SHP77 treated with DMSO at 0.1 percent for 48 hours (cell line): ENCODE data around the gene NADK.
A peak's percentile ranks its signal among the peaks of the same experiment; 100 is the strongest.

Source experiments
- DNase-seq: peaks from one replicate; lab custom pipeline; 2025; lab: John Stamatoyannopoulos, UW

The NADK gene, protein sequence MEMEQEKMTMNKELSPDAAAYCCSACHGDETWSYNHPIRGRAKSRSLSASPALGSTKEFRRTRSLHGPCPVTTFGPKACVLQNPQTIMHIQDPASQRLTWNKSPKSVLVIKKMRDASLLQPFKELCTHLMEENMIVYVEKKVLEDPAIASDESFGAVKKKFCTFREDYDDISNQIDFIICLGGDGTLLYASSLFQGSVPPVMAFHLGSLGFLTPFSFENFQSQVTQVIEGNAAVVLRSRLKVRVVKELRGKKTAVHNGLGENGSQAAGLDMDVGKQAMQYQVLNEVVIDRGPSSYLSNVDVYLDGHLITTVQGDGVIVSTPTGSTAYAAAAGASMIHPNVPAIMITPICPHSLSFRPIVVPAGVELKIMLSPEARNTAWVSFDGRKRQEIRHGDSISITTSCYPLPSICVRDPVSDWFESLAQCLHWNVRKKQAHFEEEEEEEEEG

DNA sequence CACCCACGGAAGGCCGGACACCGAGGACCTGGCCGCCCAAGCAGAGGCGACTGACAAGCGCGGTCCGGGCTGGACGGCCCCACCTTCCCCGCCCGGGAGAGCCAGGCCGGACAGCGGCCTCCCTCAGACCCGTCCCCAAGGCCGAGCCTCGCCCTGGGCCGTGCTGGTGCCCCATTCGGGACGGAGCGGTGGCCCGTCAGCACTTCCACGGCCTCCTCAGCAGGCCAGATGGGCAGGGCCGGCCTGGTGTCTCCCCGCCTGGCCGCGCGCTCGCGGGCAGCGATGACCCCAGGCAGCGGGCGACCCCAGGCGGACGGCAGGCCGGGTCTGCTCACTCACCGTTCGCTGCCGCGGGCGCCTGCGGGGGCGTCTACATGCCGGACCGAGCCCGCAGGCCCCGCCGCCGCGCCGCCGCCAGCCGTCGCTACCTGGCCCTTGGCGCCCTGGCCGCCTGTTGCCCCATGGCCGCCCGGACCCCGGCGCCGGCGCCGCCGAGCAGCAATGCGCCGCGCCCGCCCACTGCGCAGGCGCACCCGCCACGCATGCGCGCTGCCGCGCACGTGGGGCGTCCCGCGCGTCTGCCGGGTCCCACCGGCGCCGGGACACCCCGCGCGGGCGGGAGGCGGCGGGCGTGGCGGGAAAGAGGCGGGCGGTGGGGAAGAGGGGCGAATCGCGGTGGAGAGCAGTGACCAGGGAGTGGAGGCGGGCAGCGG lies at the start of gene NADK:
Gene NADK, minus strand, starts transcription at position 521 of the 713 bp plus-strand sequence. CDS start 13,064 bp downstream, outside the sequence.
- DNase-seq: peak; percentile 18

DNA sequence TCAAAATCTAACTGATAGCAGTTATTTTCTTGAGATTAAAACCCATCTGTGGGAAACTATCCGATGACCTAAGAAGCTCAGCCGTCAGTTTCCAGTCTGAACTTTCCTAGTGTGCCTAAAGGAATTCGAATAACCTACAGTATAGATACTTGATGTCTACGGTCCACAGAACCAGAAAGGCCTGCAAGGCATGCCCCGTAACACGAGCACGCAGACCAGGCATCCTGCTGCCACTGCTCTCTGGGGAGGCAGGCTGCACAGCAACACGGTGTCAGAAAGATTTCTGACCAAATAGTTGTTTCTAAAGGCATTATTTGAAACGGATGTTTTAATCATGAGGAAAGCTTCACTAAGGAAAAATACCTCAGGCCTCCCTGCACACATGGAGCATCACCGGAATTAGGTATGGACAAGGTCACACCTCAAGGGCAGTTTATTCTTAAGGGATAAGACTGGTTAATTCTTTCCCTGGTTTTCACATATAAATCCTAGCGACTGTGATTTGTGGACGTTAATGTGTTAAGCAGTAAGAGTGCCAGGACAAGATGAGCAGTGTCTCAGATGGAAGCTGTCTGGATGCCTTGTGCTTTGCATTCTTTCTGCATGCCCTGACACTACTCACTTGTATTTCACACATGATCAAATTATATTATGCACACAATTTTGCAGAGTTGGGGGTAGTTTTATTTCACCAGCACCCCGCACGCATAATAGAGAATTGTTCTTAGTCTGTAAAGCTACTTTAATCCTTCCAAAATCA lies 49.0 kb upstream of the NADK start:
- no peak for DNase-seq

DNA sequence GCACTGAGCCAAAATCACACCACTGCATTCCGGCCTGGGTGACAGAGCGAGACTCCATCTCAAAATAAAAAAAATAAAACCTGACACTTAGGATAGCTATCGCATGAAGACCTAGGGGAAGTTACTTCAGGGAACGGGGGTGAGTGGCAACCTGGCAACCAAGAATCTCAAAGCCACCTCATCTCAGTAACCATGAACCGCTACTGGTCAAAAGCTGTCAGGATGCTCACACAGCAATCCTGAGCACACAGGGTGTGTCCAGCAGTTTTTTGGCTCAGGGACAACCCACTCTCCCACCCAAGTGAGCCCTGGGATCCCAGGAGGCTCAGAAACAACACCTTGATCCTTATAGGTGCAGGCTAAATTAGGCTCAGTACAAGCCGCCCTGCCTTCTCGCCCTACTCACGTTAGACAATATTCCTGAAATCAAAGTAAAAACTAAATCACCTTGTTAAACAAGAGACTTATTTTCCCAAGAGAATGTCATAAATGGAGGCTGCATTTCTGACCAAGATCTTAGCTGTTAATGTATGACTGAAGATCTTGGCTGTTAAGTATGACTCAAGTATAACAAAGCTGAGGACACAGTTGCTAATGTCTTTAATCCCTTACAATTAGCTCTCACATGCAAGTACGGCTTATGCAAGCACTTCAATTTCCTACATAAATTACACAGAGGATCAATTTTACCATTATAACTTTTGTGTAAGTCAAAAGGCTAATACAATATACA lies 48.3 kb upstream of the NADK start:
- no peak for DNase-seq

DNA sequence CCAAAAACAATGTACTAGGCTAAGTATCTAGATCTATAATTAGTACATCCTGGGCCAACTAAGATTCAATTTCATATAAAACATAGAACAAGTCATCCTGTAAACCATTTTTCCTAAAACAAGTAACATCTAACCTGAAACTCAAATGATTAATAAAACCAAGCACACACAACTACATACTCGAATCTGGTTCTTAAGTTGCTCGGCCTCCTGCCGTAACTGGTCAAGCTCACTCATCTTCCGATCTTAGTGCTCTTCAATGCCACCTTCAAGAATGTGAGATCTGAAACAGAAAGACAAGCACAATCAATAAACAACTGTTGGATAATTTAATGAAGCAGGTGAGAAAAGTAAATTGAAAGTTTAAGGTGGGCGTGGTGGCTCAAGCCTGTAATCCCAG lies 46.9 kb upstream of the NADK start:
- no peak for DNase-seq

DNA sequence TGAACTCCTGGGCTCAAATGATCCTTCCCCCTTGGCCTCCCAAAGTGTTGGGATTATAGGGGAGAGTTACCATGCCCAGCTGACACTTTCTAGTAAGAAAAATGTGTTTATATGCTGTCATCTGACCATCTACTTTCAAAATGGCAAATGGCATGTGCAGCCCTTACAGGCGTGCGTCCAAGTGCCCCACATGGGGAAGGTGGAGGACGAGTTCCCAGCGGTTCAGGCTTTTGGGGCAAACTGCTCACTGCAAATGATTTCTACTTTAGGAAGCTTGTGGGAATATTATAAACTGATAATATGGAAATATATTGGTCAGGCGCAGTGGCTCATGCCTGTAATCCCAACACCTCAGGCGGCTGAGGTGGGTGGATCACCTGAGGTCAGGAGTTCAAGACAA lies 41.5 kb upstream of the NADK start:
- no peak for DNase-seq

DNA sequence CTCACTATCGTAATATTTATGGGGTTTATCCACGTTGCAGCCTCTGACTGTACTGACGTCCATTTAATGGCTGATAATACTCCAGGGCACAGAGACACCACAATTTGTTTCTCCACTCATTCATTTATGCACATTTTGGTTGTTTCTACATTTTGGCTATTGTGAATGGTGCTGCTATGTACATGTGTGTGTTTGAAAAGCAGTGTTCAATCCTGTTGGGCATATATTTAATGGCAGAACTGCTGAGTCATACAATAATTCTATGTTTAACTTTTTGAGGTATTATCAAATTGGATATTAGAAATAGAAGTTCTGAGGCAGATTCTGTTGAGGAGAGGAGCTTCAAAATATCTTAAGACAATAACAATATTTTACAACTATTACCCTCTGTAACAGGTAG lies 39.0 kb upstream of the NADK start:
- DNase-seq: no peak

DNA sequence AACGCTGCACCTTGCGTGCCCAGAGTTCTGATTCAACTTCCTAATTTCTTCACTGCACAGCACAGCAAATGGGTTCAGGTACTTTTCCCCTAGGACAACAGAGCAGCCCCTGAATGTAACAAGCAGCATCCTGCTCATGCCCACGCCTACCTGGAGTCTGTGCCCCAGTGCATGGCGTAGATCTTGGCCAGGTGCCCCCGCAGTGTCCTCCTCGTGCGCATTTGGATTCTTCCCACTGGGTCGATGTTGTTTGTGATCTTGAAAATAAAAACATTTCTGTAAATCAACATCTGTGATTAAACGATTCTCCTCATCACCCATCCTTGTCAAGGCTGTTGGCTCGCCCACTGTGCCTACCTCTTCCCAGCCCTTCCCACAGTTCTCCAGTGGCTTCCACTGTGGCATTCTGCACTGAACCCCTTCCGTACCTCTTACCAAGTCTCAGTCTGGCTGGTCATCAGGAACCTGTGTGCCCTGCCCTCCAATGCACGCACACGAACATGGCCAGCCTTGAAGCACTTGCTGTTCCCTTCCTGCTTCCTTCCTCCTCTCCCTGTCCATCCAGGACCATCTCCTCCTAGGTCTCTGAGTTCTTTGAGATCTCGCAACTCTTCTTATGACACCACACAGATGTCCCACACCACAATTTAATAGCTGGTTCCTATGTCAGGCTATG lies 37.5 kb upstream of the NADK start:
- no peak for DNase-seq

DNA sequence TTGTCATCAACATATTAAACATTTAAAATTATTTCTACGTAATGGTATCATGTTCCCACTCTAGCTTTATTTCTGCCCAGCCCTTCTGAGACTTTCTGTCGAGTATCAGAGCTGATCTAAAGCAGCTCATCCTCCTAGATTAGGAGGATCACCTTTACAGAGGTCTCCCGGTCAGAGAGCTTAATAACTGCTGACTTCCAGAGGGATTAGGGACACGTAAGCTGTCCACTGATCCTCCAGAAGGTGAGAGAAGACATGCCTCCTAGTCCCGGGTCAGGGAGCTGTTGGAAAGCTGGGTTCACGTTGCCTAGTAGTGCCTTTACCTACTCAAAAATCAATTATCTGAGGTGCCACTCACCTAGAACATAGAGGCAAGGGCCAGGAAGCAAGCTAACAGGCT lies 31.2 kb upstream of the NADK start:
- DNase-seq: no peak

DNA sequence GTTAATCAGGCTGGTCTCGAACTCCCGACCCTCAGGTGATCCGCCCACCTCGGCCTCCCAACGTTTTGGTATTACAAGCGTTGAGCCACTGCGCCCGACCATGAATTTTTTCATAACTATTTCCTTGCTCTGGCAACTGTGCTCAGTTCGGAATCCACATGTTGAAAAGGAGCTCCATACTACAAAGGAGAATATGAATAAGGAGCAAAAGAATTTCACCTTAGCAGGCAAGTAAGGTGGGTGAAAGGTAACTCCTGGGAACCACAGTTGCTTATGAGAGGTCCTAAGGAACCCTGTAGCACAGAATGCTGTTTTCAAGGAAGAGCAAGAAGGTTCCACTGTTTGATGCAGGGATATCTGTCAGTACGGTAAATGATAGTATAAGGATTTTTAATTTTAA lies 29.9 kb upstream of the NADK start:
- DNase-seq: no peak

DNA sequence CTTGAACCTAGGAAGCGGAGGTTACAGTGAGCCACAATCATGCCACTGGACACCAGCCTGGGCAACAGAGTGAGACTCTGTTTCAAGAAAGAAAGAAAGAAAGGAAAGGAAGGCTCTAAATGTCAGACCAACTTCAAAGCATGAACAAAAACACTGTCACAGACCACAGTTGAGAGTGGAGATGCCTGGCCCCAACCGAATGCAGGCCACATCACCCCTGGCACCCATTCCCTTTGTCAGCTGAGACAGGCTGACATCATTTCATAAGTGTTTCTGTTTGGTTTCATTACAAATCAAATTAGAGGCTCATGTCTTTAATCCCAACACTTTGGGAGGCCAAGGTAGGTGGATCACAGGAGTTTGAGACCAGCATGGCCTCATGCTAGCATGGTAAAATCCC lies 28.6 kb upstream of the NADK start:
- no peak for DNase-seq

DNA sequence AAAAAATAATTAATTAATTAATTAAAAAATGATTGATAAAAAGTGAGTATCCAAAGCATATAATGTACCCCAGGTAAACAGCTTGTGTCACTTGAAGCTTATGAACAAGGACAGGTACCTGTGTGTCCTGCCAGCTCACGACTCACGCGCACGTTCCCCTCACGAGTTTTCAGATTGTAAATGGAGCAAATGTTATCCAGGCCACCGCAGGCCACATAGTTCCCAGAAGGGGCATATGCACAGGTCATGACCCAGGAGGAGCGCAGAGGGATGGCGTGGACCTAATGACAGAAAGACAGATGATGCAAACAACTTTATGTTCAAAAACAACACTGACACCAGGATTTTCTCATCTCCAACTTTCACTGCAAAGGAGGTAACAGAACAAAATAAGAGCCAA lies 26.0 kb upstream of the NADK start:
- DNase-seq: no peak

DNA sequence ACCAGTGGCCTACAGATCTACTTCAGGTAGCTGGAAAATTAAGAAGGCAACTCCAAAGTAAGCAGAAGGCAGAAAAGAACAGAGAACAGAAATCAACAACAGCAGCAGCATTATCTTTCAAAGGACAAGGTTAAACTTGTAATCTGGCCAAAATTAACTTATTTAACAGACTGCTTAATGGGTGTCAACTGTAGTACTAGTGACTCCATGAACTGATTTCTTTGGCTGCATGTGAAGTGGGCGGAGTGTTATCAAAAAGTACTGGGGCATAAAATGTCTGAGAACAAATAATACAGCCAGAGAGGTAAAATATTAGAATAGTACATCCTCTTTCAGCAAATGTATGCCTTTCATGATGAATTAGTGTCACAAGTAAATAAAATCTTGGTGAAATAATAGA lies 24.6 kb upstream of the NADK start:
- DNase-seq: no peak

DNA sequence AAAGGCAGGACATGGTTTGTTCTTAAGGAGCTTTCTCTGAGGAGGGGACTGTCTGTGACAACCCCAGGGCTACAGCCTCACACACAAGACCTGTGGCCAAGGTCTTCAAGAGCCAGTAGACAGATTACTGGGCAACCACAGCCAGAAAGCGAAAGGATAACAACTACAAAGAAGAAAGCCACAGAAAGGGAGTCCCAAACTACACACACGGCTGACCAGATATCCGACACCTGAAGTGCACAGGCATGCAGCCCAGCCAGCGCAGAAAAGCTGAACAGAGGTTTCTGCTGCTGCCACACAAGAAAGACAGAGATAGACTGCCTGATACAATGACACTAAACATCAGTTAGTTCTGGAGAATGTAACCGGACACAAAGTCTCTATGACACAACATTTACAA lies 21.4 kb upstream of the NADK start:
- no peak for DNase-seq

DNA sequence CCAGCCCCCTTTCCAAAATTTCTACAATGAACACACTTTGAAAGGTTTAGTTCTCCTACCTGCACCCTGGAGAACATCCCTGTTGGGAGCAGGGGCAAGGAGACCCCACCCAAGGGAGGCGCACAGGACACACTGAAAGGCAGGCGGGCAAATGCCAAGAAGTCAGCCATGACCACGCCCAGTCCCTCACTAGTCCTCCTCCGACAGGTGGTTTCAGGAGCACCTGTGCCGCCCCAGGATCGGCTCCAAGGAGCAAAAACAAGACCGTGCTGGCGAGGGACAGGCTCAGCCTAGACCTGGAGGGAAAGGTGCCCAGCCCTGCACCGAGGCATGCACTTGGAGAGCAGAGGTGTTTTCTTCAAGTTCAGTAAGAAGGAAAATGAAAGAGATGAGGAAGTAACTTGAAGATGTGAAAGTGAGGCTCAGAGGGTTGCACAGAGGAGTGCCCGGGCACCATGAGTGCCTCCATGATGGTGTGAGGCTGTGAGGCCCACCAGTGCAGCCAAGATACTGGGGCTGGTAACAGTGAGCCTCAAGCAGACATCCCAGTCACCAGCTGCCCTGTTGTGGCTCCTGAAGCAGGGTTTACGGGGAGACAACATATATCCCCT lies 19.6 kb upstream of the NADK start:
- DNase-seq: no peak

DNA sequence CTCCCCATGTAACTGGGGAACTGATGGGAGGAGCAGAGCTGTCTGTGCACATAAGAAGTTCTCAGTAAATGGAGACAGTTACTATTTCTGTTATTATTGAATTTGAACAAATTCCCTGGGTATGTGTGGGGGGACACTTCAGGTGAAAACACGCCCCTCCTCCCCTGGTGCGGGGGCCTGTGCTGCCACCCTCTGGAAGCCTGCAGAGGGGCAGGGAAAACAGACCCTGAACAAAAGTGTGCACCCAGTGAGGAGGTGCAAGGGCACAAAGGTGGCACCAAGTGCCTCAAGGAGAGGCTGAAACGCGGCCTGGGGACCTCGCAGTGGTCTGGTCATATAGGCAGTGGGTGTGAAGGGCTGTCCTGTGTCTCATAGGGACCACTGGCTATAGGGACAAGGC lies 18.2 kb upstream of the NADK start:
- no peak for DNase-seq

DNA sequence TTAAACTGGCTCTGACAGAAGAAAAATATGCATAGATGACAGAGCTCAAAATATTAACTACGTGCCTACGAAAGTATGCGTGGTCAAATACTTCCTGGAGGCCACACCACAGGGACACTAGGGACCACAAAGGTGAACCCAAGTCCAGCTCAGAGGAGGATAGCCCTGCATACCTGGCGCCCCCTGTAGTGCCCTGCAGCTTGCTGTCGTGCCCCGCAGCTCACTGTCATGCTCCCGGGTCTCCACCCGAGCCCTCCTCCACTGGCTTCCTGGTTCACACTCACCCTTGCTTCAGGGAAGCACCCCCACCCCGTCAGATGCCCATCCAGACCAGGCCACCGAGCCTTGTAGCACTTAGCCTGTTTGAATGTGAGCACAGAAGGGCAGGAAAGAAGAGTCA lies 16.7 kb upstream of the NADK start:
- DNase-seq: no peak

DNA sequence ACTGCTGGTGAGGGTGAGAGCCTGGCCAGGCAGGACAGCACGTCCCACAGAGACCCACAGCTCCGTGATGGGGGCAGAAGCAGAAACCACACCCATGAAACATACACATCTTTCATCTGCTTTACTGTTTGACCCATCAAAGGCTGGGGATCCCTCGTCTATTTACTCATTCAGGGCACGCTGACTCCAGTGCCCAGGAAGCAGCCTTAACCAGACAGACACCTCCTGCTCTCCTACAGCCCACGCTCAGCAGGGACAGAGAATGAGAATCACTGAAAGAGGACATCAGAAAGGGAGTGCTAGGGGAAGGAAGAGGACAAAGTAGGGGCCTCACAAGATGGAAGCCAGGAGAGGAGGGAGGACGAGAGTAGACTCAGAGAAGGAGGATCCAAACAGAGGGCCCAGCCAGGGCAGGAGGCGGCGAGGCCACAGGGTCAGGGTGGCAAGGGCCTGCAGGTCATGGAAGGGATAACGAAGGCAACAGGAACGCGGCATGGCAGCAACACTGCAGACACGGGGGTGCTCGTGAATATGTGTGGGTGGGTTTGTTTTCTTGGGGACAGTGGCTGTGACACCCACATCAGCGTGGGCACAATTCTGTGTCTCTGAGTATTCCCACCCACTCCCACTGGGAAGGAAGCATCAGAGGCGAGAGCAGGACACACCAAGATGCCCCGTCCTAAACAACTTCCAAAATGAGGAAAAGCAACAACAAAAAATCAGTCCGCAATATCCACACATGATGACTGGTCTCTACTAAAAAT lies 15.4 kb upstream of the NADK start:
- no peak for DNase-seq

DNA sequence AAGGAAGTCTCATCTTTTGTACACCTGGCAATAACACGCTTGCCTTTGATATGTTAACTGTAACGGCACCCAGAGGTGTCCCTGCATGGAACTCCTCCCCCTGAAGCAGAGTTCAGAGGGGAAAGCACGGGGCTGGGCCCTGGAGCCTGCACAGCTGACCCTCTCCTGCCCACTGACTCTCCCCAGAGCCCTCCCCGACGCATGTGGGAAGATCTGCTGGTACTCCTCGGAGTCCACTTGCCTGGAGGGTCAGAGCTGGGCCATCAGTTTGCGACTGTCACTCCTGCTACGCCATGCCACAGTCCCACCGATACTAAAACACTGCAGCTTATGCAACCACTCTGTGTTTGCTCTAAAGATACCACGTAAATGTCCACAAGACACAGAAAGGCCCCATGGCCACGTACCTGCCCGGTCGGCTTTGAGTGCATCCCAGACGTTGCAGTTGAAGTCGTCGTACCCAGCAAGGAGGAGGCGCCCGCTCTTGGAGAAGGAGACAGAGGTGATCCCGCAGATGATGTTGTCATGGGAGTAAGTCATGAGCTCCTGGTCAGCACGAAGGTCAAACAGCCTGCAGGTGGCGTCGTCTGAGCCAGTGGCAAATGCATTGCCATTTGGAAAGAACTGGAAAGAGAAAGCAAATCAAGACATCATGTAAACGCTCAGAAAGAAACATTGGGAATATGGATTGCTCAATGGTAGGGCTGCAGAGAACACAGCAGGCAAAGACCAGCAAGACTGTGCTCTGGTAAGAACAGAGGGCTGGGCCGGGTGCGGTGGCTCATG lies 10.6 kb upstream of the NADK start:
- DNase-seq: no peak

DNA sequence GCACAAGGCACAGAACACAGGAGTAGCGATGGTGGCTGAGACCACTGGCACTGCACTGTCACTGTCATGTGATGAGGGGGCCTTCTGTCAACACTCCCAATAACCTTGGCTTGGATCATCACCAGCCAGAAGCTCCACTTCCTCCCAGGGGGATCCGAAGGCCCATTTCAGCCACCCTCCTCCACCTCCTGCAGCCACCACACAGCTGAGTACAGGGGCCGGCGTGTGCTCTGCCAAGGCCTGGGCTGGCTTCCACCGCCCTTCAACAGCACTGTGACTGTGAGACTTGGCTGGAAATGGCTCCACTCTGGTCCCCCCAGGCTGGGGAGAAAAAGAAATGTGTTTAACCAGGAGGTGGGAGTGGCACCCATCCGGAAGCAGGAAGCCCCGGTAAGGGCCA lies 9.9 kb upstream of the NADK start:
- DNase-seq: no peak
